GM15510 (cell line): ENCODE measurements around the gene DUSP22.

Experiments used
- POLR2A ChIP-seq: IDR thresholded peaks from 3 replicates; pipeline ENCODE4 v1.6.1; 2011; ENCODE audit warnings: borderline replicate concordance; ENCODE audit not compliant: insufficient read length; ENCODE audit errors: extremely low read depth

The DUSP22 gene

GRCh38 chr6:299104-299980 is 7.1 kb downstream of the DUSP22 start:
- TF ChIP-seq POLR2A: no peak

- no peak for TF ChIP-seq POLR2A
Observed at GRCh38 chr6:300026-300425, 7.7 kb downstream of the DUSP22 start.

- no peak for TF ChIP-seq POLR2A
Observed at GRCh38 chr6:300494-301198, 8.4 kb downstream of the DUSP22 start.

- no peak for TF ChIP-seq POLR2A
Observed at GRCh38 chr6:301526-301925, 9.2 kb downstream of the DUSP22 start.

GRCh38 chr6:301929-302705 is 9.8 kb downstream of the DUSP22 start:
- TF ChIP-seq POLR2A: no peak

GRCh38 chr6:302760-303159 is 10.5 kb downstream of the DUSP22 start:
- TF ChIP-seq POLR2A: no peak

GRCh38 chr6:303263-303662 is 11.0 kb downstream of the DUSP22 start:
- TF ChIP-seq POLR2A: no peak

- no peak for TF ChIP-seq POLR2A
Observed at GRCh38 chr6:303948-304558, 11.8 kb downstream of the DUSP22 start.

GRCh38 chr6:304833-305370 is 12.6 kb downstream of the DUSP22 start:
- TF ChIP-seq POLR2A: no peak

- no peak for TF ChIP-seq POLR2A
Observed at GRCh38 chr6:305371-306206, 13.3 kb downstream of the DUSP22 start.

GRCh38 chr6:306641-307061 is 14.4 kb downstream of the DUSP22 start:
- no peak for TF ChIP-seq POLR2A

- no peak for TF ChIP-seq POLR2A
Observed at GRCh38 chr6:307065-307814, 15.0 kb downstream of the DUSP22 start.

- TF ChIP-seq POLR2A: no peak
Observed at GRCh38 chr6:307874-308273, 15.6 kb downstream of the DUSP22 start.

GRCh38 chr6:308307-308706 is 16.0 kb downstream of the DUSP22 start:
- no peak for TF ChIP-seq POLR2A

GRCh38 chr6:308768-309167 is 16.5 kb downstream of the DUSP22 start:
- TF ChIP-seq POLR2A: no peak
